ENCODE measurements around the gene ELOVL7. TPM values are rescaled to one million over a fixed set of nuclear protein-coding genes. Genes with fewer than 3 reads are reported as not detected.

ELOVL7 gene
- total and polyA plus RNA-seq, 2 of the 8 experiments (the other 6 are each of a cell fraction or from before 2014, with no cell fraction given): 3.1 to 5.1 TPM

- POLR2A ChIA-PET (ENCODE audit: partially characterized antibody): interaction anchor here (0.7 to 3.0 kb wide), 10 partner anchors 8 to 182 kb away, joined by 3 to 26 read pairs (median 4); partner anchors contain the start of gene DEPDC1B
- Histone ChIP-seq H4K8ac (ENCODE audit: extremely low read depth, insufficient read depth, low read length) (no peak overlapping the region), H3K23me2 (ENCODE audit: low read depth, low read length) (peaks cover 16% of the 10 kb centered on the region), H2BK5ac (ENCODE audit: low read depth, low read length) (no peak overlapping the region), H3K27ac (ENCODE audit: low read depth, low read length) (no peak overlapping the region), H3K4ac (replicated peaks; ENCODE audit: insufficient read length, low read depth, low read length) (no peak overlapping the region), H3K4me3 (ENCODE audit: extremely low read depth in 1 of 4, insufficient read depth in 2 of 4, low read depth in 3 of 4, low read length in 4 of 4) (peak overlapping the region; percentile 64 to 85 (median 74)), H3K36me3 (ENCODE audit: control insufficient read depth in 2 of 4, insufficient read depth in 4 of 4, low read length in 3 of 4) (no peaks in the 10 kb centered on the region), H4K91ac (replicated peaks; ENCODE audit: insufficient read length, low read length) (no peak overlapping the region), H2BK12ac (ENCODE audit: low read depth, low read length) (peak overlapping the region; percentile 14; the same call in 1 of the 2 replicates), H3K79me1 (ENCODE audit: low read depth, low read length) (peaks cover 2% of the 10 kb centered on the region; the same call in 1 of the 2 replicates), H3K9ac (replicated peaks in 1 of 4; ENCODE audit: extremely low read depth in 1 of 4, low read depth in 3 of 4, low read length in 3 of 4) (peak overlapping the region; percentile 29 to 80 (median 64); a peak in 4 of 7 replicates), H4K5ac (ENCODE audit: insufficient read length, low read depth, low read length) (no peak overlapping the region), H3K27me3 (replicated peaks in 1 of 4; ENCODE audit: control insufficient read depth in 3 of 4, extremely low read depth in 1 of 4, insufficient read depth in 3 of 4, low read length in 3 of 4) (peaks cover 0 to 20% (median 15%) of the 10 kb centered on the region in 4 experiments; a peak in 6 of 7 replicates), H3K4me2 (ENCODE audit: insufficient read depth in 1 of 2, low read depth in 2 of 2, low read length in 2 of 2) (peak overlapping the region; percentile 93 to 95), H2BK120ac (replicated peaks; ENCODE audit: low read depth, low read length) (no peak overlapping the region), H2BK20ac (ENCODE audit: low read length) (no peak overlapping the region), H3K4me1 (replicated peaks in 1 of 4; ENCODE audit: control insufficient read depth in 3 of 4, insufficient read depth in 4 of 4, low read length in 3 of 4) (peaks cover 0 to 7% (median 4%) of the 10 kb centered on the region in 4 experiments; a peak in 3 of 7 replicates), H3K18ac (ENCODE audit: extremely low read depth, low read length) (0 out of 2 replicates have a peak overlapping the region, but pooled peaks have one; percentile 6), H3K14ac (ENCODE audit: insufficient read length) (no peak overlapping the region), H3K56ac (replicated peaks; ENCODE audit: insufficient read length, low read depth, low read length) (no peak overlapping the region), H3K79me2 (ENCODE audit: control insufficient read depth in 1 of 2, insufficient read depth in 2 of 2, low read length in 2 of 2) (peaks cover 0 to 2% of the 10 kb centered on the region in 2 experiments; a peak in 1 of 4 replicates), H3K9me3 (ENCODE audit: insufficient read depth in 2 of 2, low read depth in 1 of 2, low read length in 1 of 2) (no peaks in the 10 kb centered on the region), H4K20me1 (replicated peaks in 1 of 2; ENCODE audit: control insufficient read depth in 1 of 2, insufficient read depth in 2 of 2, low read length in 2 of 2) (peaks cover 5% of the 10 kb centered on the region in 2 experiments), H3K23ac (ENCODE audit: insufficient read length) (no peak overlapping the region), H2AK5ac (ENCODE audit: low read depth, low read length) (no peak overlapping the region; the same call in 1 of the 2 replicates), H2AFZ (ENCODE audit: low read length) (peak overlapping the region; percentile 43; the same call in 1 of the 2 replicates), H2BK15ac (ENCODE audit: low read length) (no peak overlapping the region)
- FAIRE-seq: no peak
- CTCF ChIA-PET (ENCODE audit: partially characterized antibody): interaction anchor here (0.9 to 2.0 kb wide), 5 partner anchors 17 to 144 kb away, joined by 3 to 5 read pairs (median 4); no protein-coding TSS in a partner anchor
- peak; percentile 40 for TF ChIP-seq RNF2 (IDR thresholded peaks at IDR 0.05; ENCODE audit: borderline replicate concordance, low read depth, low read length, missing control alignments, poor library complexity, severe bottlenecking)
- no peak for TF ChIP-seq CTBP2 (IDR thresholded peaks at IDR 0.05; ENCODE audit: borderline replicate concordance, insufficient read depth, insufficient read length, low read length)
- no peak for DNase-seq (ENCODE audit: low read depth in 1 of 2, low spot score in 2 of 2)
- WGBS, 2 experiments (ENCODE audit: extremely low coverage in 1 of 2, insufficient coverage in 1 of 2, insufficient read length in 1 of 2, insufficient replicate concordance in 2 of 2, low coverage in 1 of 2, low lambda C conversion rate in 2 of 2, missing lambda C conversion rate in 1 of 2): 3% methylated on average over 26 of the region's 26 CpGs; no CpG with 5 or more reads in 1 of the 2 experiments
Observed at GRCh38 chr5:60842871-60843385, 1.1 kb downstream of the ELOVL7 start.
